HPDE6-E6E7 (cell line): ENCODE measurements around the gene EMX2.

ENCODE experiments used
- DNase-seq: peaks from one replicate; pipeline ENCODE4 v3.0.0; 2011; ENCODE audit warnings: missing footprints; ENCODE audit errors: extremely low spot score

Gene EMX2

DNA sequence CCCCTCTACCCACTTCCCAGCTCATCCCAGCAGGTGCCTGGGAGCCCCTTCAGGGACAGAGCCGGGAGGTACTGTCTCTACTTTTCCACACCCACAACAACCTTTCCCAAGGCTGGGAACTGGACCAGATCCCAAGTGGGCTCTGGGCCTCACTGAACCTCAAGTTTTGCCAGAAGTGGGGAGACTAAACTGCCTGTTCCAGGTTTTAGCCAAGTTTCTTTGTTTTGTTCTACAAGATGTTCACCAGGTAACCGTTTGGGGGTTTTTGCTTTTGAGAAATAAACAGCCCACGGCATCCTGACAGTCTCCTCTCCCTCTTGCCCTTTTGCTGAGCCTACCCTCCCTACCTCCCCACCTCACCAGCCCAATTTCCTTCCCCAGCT, 10.6 kb upstream of the EMX2 start:
- DNase-seq: no peak

DNA sequence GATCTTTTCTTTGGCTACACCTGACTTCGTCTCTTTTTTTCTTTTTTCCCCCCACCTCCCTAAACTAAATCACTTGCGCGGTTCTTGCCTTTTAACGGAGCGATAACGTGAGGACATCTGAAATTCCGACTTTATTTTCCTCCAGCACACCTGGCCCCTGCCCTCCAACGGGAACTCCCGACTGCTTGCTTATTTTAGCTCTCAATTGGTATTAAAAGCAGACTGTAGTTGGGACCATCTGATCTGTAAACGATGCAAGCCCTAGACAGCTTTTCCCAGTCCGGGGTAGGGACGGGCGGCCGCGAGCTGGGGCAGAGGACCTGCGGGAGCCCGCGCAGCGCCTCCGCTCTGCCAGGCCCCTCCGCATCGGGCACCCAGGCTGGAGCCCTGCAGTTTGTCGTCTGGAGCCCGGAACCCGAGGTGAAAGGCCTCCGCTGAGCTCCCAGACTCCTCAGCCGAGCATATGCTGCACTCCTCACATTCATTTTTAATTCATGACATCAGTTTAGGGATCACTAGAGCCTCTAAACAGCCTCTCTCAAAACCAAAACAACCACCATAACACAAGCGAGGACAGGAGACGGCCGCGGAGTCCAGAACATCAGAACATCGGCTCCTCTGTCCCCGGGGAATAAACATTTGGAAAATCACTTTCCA, 10.0 kb upstream of the EMX2 start:
- no peak for DNase-seq

DNA sequence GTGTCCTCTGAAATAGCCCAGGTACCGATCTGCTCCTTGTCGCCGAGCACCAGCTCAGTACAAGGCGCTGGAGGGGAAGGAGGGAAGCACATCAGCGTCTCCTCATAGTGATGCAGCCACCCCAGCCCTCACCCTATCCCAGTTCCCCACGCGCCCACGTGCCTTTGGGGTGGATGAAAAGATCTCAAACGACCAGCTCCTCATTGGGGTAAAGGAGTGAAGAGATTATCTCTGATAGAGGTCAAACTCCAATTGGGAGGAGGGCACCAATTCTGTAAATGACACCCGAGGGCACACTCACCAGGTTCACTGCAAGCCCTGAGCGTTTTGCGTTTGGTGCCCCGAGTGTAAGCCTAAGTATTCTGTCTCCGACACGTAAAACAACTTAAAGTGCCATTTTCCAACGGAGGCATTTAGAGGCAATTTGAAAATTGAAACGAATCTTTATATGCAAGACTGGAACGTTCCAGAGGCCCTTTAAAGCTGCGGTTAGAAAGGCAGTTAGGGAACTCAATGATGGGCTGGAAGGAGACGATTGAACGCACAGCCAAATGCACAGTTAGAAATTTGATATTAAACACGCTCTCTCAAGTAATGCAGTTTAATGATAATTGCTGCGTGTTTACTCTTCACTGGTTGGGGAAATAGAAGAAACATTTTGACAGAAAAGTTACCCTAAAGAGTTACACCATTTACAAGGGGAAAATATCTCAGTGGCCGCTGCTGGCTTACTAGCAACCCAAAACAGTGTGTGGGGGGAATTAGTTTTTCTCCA, 8.9 kb upstream of the EMX2 start:
- DNase-seq: no peak

DNA sequence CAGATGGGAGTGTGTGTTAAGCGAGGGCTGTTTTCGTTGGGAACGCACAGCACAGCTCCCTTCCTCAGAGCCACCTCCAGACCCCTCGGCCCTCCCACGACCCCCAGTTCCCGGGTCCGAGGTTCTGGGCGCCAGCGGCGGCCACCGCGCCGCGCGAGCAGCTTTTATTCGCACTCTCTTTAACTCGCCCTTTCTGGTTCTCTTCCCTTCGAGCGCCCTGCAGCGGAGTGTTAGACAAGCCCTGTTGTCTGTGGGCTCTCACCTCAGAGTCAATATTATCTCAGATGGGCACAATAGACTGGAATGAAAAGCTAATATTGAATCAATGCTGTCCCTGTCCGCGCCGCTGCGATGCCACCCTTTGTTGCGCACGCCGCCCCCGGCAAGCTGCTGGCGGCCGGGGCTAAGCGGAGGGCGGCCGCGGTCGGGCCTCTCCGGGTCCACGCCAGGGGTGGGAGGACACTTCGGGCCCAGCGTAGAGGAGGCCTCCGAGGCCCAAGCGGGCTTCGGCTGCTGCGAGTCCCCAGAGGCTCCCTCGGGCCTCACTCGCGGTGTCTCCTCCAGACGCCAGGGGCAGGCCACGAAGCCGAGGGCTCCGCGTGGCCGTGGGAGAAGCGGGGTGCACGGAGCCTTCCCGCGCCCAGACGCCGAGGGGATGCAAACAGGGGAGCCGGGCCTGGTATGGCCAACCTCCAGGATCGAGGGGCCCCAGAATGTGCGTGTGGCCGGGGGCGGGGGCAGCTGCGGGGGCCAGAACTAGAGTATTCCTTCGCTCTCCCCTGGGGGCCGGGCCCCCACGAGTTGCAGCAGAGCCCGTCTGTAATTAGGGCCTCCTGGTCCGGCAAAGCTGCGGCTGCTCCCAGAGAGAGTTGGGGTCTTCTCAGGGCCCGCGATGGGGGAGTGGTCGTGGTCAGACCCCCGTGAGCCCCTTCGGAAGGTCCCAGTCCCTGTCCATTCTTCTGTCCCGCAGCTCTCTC, 7.9 kb upstream of the EMX2 start:
- DNase-seq: no peak

DNA sequence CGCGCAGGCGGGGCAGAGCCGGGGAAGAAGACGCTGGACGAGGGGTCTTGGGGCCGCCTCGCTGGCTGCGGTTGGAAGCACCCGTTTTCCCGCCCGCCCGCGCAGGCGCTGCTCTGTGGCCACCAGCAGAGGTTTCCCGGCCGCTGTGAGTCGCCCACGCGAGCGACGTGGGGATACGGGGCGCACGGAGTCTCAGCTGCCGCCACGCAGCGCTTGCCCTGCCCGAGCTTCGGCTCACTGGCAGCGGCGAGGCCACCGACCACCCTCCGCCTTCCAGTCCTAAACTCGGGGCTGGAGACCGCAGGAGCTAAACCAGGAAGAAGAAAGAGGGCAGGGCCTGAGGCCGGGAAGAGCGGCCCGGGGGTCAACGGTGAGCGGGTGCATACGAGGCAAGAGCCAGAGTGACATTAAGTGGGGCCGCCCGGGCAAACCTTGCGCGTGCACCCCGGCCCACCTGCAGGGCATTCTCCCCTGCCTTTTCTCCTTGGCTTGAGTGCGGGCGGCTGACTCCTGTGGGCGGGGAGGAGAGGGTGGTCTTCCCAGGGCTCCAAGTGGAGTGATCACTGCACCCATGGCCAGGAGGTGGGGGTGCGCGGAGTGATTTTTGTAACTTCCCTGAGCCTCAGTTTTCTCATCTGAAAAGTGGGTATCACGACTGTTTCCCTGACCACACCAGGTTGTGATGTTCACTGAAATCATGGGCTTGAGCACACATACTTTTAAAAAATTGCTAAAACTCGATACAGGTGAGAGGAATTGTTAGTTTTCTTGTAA, 7.1 kb upstream of the EMX2 start:
- no peak for DNase-seq

DNA sequence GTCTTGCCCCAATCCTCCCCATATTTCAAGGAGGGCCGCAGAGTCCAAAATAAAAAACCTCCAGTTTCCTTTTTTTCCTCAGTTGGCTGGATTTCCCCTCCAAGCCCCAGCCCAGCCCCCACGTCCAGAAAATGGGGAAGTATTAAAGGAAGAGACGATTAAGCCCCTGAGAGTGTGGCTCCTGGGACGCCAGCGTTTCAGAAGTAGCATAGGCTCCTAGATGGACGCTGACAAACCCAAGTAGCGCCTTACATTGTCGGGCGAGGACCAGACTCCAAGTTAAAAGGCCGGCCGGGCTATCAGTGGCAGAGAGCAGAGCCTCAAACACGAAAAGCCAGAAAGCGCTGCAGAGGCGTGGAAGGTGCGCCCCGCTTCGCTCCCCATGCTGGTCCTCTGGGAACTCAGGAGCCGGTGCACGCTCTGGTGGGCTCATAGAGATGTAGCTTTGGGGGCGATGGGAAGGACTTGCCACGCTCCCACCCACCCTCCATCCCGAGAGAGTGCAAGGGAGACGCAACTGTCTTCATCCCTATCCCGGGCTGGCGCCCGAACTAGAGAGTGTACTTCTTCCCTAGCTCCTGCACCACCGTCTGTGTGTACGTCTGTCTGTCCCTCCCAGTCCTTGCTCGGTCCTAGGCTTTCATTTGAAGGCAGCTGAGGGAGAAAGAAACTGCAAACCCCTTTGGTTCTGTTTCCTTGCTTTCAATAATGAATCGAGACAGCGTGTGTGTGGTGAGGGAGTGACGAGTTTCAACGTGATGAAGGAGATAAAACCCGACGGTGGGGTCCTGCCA, 6.3 kb upstream of the EMX2 start:
- DNase-seq: no peak

DNA sequence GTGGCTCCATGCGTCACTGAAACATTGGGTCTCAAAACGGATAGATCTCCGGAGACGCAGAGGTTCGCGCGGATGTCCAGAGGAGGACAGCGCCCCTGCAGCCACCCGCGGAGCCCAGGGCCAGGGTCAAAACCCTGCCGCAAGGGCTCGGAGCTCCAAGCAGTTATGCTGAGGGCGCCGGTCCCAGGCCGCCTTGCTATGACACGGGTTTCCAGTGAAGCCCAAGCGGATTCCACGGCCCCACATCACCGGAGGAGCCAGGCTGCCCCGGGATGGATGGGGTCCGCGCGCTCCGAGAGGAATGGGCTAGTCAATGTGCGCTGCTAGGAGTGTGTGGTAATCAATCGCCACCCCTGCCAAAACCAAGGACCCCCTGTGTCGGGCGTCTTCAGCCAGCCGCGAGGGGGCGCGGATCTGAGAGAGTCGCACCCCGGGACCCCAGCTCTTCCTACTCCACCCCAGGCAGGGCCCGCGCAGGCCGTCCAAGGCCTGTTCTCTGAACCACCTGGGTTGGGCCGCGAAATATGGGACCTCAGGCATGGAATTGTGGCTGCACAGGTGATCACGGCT, 5.6 kb upstream of the EMX2 start:
- DNase-seq: no peak

DNA sequence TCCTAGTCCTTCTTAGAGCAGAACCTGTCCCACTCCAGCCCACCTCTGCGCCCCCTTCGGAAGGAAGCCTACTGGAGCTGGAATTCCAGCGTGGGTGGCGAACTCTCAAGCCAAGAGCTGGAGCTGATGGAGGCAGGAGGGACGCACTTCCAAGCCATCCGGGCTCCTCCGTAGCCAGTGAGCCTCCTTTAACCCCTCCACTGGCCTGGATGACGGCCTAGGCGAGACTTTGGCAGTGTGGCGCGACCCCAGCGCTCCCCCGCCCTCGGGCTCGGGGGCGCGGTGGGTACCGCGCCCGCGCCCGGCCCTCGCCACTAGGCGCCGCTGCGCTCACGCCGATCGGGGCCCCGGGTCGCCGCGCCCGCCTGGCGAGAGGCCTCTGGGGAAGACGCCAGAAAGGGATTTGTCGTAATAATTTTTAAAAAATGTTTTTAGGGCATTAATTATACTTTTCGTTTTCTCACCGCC, 5.1 kb upstream of the EMX2 start:
- no peak for DNase-seq

DNA sequence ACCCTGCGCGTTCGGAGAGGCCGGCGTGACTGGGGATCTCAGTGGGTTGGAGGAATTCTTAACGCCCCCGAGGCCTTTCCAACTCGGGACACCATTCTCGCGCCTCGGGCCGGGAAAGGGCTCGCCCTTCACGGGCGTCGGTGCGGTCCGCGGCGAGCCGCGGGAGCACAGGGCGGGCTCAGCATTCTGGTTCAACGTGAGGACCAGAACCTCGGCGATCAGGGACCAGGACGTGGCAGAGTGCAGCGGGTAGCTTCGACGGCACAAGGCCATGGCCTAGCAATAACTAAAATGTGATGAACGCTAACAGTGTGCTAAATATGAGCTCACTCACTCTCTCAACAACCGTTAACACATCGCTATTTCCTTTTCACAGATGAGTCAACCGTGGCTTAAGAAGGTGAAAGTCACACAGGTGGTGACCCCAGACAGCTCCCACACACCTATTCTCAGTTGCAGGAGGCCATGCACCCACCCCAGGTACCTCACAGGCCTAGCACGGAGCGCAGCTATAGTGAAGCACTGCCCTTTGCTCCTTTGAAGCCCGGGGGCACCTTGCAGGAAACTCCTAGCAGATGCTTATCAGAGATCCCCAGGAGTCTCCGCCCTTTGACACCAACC, 4.5 kb upstream of the EMX2 start:
- no peak for DNase-seq

DNA sequence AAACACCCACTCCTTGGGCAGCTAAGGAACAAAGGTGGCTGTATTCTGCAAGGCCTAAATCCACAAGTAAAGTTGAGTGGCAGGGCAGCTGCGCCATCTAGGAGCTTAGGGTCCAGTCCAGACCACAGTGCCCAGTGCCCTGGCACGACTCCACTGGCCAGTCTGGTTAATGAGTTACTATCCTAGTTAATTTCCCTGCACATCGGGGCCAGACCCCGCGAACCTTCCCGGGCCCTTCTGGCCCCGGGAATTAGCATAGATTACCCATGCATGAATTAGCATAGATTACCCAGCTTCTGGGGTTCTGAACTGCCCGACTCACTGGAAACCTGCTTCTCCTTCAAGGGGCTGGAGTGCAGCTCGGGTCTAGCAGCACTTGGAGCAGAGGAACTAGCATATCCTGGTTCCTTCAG, 3.2 kb upstream of the EMX2 start:
- no peak for DNase-seq

DNA sequence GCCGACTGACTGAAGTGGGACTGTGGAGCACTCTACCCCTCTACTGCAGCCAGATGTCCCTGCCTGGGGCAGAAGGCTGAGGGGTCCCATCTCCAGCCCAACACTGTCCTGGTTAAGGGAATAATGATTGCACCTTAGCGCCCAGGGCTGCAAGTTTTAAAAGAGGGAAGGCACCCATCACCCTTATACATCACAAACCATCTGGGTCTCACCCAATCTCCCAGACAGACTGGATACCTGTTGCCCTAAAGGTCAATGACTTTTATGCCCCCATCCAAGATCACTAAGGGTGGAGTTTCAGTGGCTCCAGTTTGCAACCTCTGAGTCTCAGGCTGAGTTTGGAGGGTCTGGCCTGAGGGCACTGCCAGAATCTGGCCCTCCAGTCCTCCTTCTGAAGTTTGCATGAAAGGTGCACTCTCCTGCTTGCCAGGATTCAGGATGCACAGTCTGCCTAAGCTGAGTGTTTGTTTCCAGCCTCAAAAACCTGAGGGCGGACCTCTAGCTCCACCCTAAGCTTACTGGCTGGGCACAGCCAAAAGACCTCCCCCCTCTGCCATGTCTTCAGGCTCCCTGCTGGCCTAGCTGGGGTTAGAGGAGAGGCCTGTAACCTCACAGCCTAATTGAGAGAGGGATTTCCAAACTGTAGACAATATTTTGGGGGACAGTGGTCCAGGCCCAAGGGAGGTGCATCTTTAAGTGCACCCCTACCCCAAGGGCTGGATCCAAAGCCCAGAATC, 2.5 kb upstream of the EMX2 start:
- DNase-seq: no peak

DNA sequence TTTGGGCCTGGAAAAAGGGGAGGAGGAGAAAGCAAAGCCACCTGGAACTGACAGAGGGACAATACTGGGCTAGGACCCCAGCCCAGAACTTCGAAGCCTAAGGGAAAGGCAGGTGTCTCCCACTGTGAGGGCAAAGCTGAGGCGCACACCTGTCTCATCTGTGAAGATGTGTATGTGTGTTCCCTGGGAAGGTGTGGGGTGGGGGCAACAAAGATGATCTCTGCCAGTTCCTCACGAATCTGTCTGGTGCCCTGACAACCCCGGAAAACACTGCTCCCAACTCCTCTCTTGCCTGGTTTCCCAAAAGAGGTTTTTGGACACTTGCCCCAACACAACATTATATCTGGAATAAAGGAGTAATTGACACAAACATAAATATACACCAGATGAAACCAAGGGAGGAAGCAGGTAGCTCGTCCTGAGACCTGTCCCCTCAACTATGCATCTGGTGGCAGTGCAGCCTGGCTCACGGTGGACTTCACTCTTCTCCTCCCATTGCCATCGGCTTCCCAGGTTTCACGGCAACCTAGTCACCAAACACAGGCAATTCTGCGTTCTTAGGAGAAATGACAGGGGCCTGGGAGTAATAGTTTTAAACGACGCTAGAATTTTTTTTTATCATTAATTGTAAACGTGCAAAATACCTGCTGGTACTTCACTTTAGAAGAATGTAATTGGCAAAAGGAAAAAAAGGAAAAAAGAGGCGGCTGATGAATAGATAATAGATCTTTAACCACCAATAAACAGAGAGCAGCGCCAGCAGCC, 1.7 kb upstream of the EMX2 start:
- no peak for DNase-seq

DNA sequence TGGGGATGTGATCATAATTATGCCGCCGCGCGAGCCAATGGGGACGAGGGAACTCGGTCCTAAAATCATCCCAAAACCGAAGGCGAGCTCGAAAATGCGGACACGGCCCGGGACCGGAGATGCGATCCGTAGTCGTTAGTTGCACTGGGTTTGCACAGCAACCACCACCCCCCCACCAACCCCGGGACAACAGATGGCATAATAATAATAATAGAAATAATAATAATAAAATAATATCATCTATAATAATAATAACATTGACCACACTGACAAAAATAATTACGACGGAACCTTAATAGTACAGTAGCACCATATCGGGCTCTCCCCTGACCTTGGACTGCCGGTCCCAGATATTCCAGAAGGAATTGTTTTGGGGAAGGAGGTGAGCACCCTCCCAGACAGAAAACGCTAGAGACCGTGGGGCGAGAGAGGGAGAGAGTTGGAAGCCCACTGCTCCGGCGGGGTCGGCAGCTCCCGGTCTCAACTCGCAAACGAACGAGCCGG, 1.1 kb upstream of the EMX2 start:
- no peak for DNase-seq

DNA sequence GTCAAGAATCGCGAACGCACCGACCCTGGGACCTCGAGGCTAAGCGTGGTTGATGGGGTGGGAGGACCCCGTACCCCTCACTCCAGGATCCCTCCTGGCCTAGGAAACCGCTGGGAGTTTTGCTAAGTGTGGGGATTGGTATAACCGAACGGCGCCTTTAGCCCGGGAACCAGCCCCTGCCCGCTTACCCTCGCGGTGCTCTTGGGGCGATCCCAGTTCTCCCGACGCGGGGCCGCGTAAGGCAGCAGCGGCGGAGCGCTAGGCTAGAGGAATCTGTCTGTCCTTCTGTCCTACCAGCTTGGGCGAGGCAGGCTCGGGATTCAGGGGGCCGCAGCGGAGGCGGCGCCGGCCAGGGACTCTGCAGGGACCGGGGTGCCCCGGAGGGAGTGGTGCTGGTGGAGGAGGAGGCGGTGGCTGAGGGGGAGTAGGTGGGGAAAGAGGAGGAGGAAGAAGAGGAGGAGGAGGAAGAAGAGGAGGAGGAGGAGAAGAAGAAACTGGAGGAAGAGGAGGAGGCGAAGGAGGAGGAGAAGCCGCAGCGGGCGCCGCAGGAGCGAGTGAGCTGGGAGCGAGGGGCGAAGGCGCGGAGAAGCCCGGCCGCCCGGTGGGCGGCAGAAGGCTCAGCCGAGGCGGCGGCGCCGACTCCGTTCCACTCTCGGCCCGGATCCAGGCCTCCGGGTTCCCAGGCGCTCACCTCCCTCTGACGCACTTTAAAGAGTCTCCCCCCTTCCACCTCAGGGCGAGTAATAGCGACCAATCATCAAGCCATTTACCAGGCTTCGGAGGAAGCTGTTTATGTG, 439 bp upstream of the EMX2 start:
- no peak for DNase-seq

DNA sequence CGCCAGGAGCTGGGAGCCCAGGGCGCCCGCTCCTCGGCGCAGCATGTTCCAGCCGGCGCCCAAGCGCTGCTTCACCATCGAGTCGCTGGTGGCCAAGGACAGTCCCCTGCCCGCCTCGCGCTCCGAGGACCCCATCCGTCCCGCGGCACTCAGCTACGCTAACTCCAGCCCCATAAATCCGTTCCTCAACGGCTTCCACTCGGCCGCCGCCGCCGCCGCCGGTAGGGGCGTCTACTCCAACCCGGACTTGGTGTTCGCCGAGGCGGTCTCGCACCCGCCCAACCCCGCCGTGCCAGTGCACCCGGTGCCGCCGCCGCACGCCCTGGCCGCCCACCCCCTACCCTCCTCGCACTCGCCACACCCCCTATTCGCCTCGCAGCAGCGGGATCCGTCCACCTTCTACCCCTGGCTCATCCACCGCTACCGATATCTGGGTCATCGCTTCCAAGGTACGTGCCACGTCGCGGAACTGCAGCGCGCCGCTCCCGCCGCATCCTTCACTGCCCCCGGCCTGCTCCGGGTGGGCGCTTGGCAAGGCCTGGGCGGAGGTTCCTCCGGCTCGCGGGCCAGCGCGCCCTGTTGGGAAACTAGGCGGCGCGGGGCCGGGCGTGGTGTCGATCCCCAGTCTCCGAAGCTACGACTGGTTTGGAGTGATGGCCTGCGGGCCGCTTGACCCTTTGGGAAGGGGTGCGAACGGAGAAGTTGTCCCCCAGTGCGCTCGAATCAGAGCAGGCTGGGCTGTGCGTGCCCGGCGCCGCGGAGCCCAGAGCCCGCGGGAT, 868 bp downstream of the EMX2 start:
- no peak for DNase-seq

DNA sequence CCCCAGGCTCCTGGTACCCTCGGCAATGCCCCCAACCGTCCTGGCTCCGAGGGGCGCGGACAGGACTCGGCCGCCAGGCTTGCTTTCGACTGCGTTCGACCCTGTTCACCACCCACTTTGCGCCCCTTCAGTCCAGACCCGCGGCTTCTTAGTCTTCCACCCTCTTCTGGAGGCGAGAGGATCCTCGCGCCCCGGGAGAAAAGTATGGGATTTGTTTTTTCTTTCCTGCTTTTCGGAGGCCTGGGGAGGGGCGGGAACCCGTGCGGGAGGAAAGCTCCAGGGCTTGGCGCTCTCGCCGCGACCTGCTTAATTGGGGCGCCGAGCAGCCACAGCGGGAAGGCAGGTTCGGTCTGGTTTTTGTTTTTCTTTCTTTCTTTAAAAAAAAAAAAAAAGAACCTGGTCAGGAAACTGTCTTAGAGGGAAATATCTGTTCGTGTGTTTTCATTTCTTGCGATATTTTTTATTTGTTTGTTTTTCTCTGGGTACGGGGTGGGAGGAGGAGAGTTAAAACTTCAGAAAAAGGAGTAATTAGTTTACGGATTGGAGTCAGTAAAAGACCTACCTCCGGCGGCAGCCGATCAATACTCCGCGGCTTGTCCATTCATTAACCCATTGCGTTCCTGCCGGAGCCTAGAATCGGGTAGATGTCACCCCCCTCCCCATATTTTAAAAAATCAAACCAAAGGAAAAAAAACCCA, 1.6 kb downstream of the EMX2 start:
- no peak for DNase-seq
